HL-60 (cell line): ENCODE results near the gene LUC7L.

ENCODE experiments used
- GABPA ChIP-seq: IDR thresholded peaks from 2 replicates; pipeline ENCODE4 v1.6.1; 2012; ENCODE audit warnings: low read depth
- POLR2AphosphoS5 ChIP-seq: IDR thresholded peaks from 2 replicates; pipeline ENCODE4 v1.6.1; 2012; ENCODE audit warnings: low read depth
- TF ChIP-seq, protein P1 (sequence below): IDR thresholded peaks from one replicate; pipeline ENCODE4 v1.5.1; 2011; ENCODE audit warnings: low read length, control low read depth, inconsistent platforms; ENCODE audit not compliant: insufficient read depth
- TF ChIP-seq, protein P2 (sequence below): IDR thresholded peaks from 2 replicates; pipeline ENCODE4 v1.6.1; 2012; ENCODE audit warnings: low read depth; ENCODE audit not compliant: insufficient replicate concordance

DNA sequence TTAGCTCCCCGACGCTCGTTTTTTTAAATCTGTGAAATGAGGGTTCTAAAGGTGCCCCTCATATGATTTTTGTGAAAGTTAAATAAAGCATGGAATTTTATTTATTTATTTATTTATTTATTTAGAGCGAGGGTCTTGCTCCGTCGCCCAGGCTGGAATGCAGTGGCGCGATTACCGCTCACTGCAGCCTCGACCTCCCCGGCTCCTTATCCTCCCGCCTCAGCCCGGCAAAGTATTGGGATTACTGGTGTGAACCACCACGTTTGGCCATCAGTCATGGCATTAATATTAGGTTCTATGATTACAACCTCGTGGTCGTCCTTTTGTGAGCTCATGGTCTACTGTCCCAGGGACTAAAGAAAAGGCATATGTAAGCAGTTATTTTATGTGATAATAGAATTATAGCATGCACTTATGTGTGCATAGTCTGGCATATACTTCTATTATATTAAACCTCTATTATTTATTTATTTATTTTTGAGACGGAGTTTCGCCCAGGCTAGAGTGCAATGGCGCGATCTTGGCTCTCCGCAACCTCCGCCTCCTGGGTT lies 557 bp upstream of the LUC7L start:
- TF ChIP-seq, protein P1, sequence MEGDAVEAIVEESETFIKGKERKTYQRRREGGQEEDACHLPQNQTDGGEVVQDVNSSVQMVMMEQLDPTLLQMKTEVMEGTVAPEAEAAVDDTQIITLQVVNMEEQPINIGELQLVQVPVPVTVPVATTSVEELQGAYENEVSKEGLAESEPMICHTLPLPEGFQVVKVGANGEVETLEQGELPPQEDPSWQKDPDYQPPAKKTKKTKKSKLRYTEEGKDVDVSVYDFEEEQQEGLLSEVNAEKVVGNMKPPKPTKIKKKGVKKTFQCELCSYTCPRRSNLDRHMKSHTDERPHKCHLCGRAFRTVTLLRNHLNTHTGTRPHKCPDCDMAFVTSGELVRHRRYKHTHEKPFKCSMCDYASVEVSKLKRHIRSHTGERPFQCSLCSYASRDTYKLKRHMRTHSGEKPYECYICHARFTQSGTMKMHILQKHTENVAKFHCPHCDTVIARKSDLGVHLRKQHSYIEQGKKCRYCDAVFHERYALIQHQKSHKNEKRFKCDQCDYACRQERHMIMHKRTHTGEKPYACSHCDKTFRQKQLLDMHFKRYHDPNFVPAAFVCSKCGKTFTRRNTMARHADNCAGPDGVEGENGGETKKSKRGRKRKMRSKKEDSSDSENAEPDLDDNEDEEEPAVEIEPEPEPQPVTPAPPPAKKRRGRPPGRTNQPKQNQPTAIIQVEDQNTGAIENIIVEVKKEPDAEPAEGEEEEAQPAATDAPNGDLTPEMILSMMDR = no peak
- TF ChIP-seq, protein P2, sequence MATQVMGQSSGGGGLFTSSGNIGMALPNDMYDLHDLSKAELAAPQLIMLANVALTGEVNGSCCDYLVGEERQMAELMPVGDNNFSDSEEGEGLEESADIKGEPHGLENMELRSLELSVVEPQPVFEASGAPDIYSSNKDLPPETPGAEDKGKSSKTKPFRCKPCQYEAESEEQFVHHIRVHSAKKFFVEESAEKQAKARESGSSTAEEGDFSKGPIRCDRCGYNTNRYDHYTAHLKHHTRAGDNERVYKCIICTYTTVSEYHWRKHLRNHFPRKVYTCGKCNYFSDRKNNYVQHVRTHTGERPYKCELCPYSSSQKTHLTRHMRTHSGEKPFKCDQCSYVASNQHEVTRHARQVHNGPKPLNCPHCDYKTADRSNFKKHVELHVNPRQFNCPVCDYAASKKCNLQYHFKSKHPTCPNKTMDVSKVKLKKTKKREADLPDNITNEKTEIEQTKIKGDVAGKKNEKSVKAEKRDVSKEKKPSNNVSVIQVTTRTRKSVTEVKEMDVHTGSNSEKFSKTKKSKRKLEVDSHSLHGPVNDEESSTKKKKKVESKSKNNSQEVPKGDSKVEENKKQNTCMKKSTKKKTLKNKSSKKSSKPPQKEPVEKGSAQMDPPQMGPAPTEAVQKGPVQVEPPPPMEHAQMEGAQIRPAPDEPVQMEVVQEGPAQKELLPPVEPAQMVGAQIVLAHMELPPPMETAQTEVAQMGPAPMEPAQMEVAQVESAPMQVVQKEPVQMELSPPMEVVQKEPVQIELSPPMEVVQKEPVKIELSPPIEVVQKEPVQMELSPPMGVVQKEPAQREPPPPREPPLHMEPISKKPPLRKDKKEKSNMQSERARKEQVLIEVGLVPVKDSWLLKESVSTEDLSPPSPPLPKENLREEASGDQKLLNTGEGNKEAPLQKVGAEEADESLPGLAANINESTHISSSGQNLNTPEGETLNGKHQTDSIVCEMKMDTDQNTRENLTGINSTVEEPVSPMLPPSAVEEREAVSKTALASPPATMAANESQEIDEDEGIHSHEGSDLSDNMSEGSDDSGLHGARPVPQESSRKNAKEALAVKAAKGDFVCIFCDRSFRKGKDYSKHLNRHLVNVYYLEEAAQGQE = no peak
- TF ChIP-seq POLR2AphosphoS5 (no peak), GABPA (no peak)
